Endothelial cell of umbilical vein (primary cell): Measurements from ENCODE around the gene ZNF22. TPM values are rescaled to one million over a fixed set of nuclear protein-coding genes. Genes with fewer than 3 reads are reported as not detected.
A peak's percentile ranks its signal among the peaks of the same experiment; 100 is the strongest.

Source experiments
- BruUV-seq: library from RNA; stranded (reverse); fragments of 400-500 nt; replicated peaks from 2 replicates; lab custom pipeline; 2021; lab: Mats Ljungman, UMichigan
- CTCF ChIA-PET: fragments of 300-600, 350-600 bp; sonication (Branson Sonifier 250); formaldehyde crosslinking; loops from one replicate; lab custom pipeline; 2021; ENCODE audit warnings: antibody characterized with exemption, inconsistent platforms; lab: Charles Lee
- POLR2A ChIA-PET: fragments of 300-600, 350-600 bp; sonication (Branson Sonifier 250); formaldehyde crosslinking; loops from one replicate; lab custom pipeline; 2021; ENCODE audit warnings: antibody characterized with exemption, inconsistent platforms; lab: Charles Lee
- DNase-seq: peaks from one replicate; pipeline ENCODE4 v3.0.0-alpha.2; 2011; ENCODE audit warnings: low read depth, low spot score
- FAIRE-seq: peaks from 2 replicates; lab custom pipeline; 2011; peaks lifted over from hg19 to GRCh38; lab: Jason Lieb, UNC
- H2AFZ ChIP-seq: 2 replicates; pipeline ENCODE4 v1.6.0; 2012; ENCODE audit warnings: low read depth, low read length, control low read depth, inconsistent platforms
- H3K27ac ChIP-seq: 2 replicates; pipeline ENCODE4 v1.5.1; 2011; ENCODE audit warnings: low read depth, mild to moderate bottlenecking, control low read depth, low read length, moderate library complexity; ENCODE audit not compliant: insufficient read depth
- H3K27me3 ChIP-seq, 2 experiments: 2 replicates each; pipeline versions ENCODE4 v1.6.0 to v1.6.1; 2011; ENCODE audit warnings: low read length in 2 of 2, mixed read lengths in 1 of 2; ENCODE audit not compliant: control insufficient read depth in 2 of 2, insufficient read depth in 2 of 2
- H3K36me3 ChIP-seq, 2 experiments: 2 replicates in 1 of 2; 3 replicates in 1 of 2; pipeline ENCODE4 v1.5.1; 2011; ENCODE audit warnings: low read length in 2 of 2, mild to moderate bottlenecking in 1 of 2, moderate library complexity in 1 of 2; ENCODE audit not compliant: control insufficient read depth in 2 of 2, insufficient read depth in 2 of 2; ENCODE audit errors: extremely low read depth in 1 of 2
- H3K4me1 ChIP-seq: 3 replicates; pipeline ENCODE4 v1.5.1; 2011; ENCODE audit warnings: mild to moderate bottlenecking, low read length; ENCODE audit not compliant: control insufficient read depth, insufficient read depth; ENCODE audit errors: extremely low read depth
- H3K4me2 ChIP-seq: 2 replicates; pipeline ENCODE4 v1.6.1; 2011; ENCODE audit warnings: low read length, control low read depth, mixed read lengths; ENCODE audit not compliant: insufficient read depth
- H3K4me3 ChIP-seq, 3 experiments: fragments of 200-600 bp in 1 of 3; sonication (generic), shearing (Covaris generic) in 1 of 3; replicated peaks in 1 of 3; 2 replicates each; pipeline ENCODE4 v1.5.1; 2011 to 2016; ENCODE audit warnings: control low read depth in 3 of 3, low read length in 3 of 3, mild to moderate bottlenecking in 2 of 3, inconsistent platforms in 1 of 3, low read depth in 1 of 3, moderate library complexity in 1 of 3; ENCODE audit not compliant: insufficient read depth in 1 of 3
- H3K79me2 ChIP-seq: 2 replicates; pipeline ENCODE4 v1.6.0; 2012; ENCODE audit warnings: low read length, inconsistent platforms; ENCODE audit not compliant: control insufficient read depth, insufficient read depth
- H3K9ac ChIP-seq: replicated peaks from 2 replicates; pipeline ENCODE3; 2011; ENCODE audit warnings: low read length, control low read depth; ENCODE audit not compliant: insufficient read depth; ENCODE audit errors: extremely low read depth
- H3K9me1 ChIP-seq: replicated peaks from 3 replicates; pipeline ENCODE4 v1.6.0; 2011; ENCODE audit warnings: mild to moderate bottlenecking, low read length; ENCODE audit not compliant: control insufficient read depth, insufficient read depth; ENCODE audit errors: extremely low read depth
- H3K9me3 ChIP-seq: replicated peaks from 2 replicates; pipeline ENCODE4 v1.5.1; 2012; ENCODE audit warnings: low read length, inconsistent platforms; ENCODE audit not compliant: control insufficient read depth, insufficient read depth
- H4K20me1 ChIP-seq: replicated peaks from 2 replicates; pipeline ENCODE3; 2011; ENCODE audit warnings: mild to moderate bottlenecking, low read length; ENCODE audit not compliant: control insufficient read depth, insufficient read depth; ENCODE audit errors: extremely low read depth
- CTCF ChIP-seq, 2 donors: IDR thresholded peaks; 1 replicate in 1 of 2; 2 replicates in 1 of 2; pipeline ENCODE4 v1.5.1; 2011; ENCODE audit warnings: low read length in 2 of 2, mild to moderate bottlenecking in 2 of 2, moderate library complexity in 2 of 2, control low read depth in 1 of 2, inconsistent platforms in 1 of 2, low read depth in 1 of 2; ENCODE audit not compliant: insufficient read depth in 1 of 2; ENCODE audit errors: extremely low read depth in 1 of 2
- EZH2 ChIP-seq: IDR thresholded peaks from 2 replicates; pipeline ENCODE4 v1.6.1; 2012; ENCODE audit warnings: borderline replicate concordance, low read depth, mild to moderate bottlenecking, moderate library complexity, low read length, inconsistent platforms; ENCODE audit not compliant: severe bottlenecking
- FOS ChIP-seq: IDR thresholded peaks from 2 replicates; pipeline ENCODE4 v1.6.1; 2011; ENCODE audit warnings: mild to moderate bottlenecking, low read length, moderate library complexity, borderline replicate concordance; ENCODE audit not compliant: insufficient read depth
- GATA2 ChIP-seq: IDR thresholded peaks from 2 replicates; pipeline ENCODE4 v1.7.0; 2011; ENCODE audit warnings: low read depth, mild to moderate bottlenecking, moderate library complexity, mixed read lengths, low read length; ENCODE audit not compliant: insufficient read length, insufficient read depth
- JUN ChIP-seq: IDR thresholded peaks from 2 replicates; pipeline ENCODE4 v1.6.1; 2011; ENCODE audit warnings: borderline replicate concordance, low read depth; ENCODE audit not compliant: insufficient read length, insufficient read depth
- MAX ChIP-seq: IDR thresholded peaks from 2 replicates; pipeline ENCODE4 v1.6.1; 2011; ENCODE audit not compliant: insufficient read depth, insufficient read length
- MYC ChIP-seq: IDR thresholded peaks from one replicate; pipeline ENCODE4 v1.6.1; 2011; ENCODE audit warnings: mild to moderate bottlenecking, low read depth, low read length
- POLR2A ChIP-seq: IDR thresholded peaks from 2 replicates; pipeline ENCODE4 v1.6.1; 2012; ENCODE audit warnings: low read depth, mild to moderate bottlenecking, control low read depth, low read length
- POLR2AphosphoS5 ChIP-seq: IDR thresholded peaks from 2 replicates; pipeline ENCODE4 v1.6.1; 2012; ENCODE audit warnings: low read depth, mild to moderate bottlenecking, control low read depth, low read length, moderate library complexity; ENCODE audit not compliant: insufficient read depth
- dilution Hi-C: fragments of 300-500 bp; cut with MboI; formaldehyde crosslinking; loops from one replicate; pipeline ENCODE4 v1.15.0; 2019; ENCODE audit warnings: low sequenced_read_pairs; ENCODE audit not compliant: extremely low pct_ligation_motif_present
- intact Hi-C: fragments of 100-400 bp; cut with micrococcal nuclease; formaldehyde crosslinking; loops from one replicate; pipeline ENCODE4 v1.10.0; 2022
- polyA plus RNA-seq, 4 experiments: library from polyadenylated mRNA; depleted of rRNA in 3 of 4; stranded (reverse) in 3 of 4; unstranded in 1 of 4; fragments of >200 nt; gene quantifications; 2 replicates each; pipeline versions ENCODE4 v1.2.1 to v1.2.3, GENCODE V29; 2011 to 2012; ENCODE audit warnings: missing spikeins in 1 of 4
- total RNA-seq: library from RNA; stranded (reverse); gene quantifications from 2 replicates; pipeline ENCODE4 v1.2.3, GENCODE V29; 2021

The ZNF22 gene
- total and polyA plus RNA-seq, 2 donors (not counting 3 experiments of a cell fraction or from before 2014, with no cell fraction given) = 21.0 to 48.7 TPM

GRCh38 chr10:44978570-44979280 is 22.0 kb upstream of the ZNF22 start, which contains the start of gene DEPP1:
Gene DEPP1, minus strand, starts transcription at chr10:44978809. Its CDS starts 779 bp downstream, at chr10:44978030.
- H3K27ac ChIP-seq = peak within 1 kb of the TSS; percentile 69
- peak within 1 kb of the TSS; percentile 70 for H3K9ac ChIP-seq
- intact Hi-C loops (loop anchor here (1.0 to 10.0 kb wide), 3 partner anchors 18 to 1304 kb away; no protein-coding TSS in a partner anchor), dilution Hi-C loops (no loop called here)
- H3K4me1 ChIP-seq = peaks cover 49% of the 10 kb centered on the region
- no TSS peak for BruUV-seq
- no peaks in the 10 kb centered on the region for H3K27me3 ChIP-seq
- peak within 1 kb of the TSS; percentile 55 for H3K4me2 ChIP-seq
- POLR2A ChIA-PET = interaction anchor here (0.6 to 2.2 kb wide), 12 partner anchors 8 to 693 kb away, joined by 3 to 48 read pairs (median 6); partner anchors contain the start of gene ZNF22
- H4K20me1 ChIP-seq = no peaks in the 10 kb centered on the region
- TF ChIP-seq CTCF (IDR thresholded peaks at IDR 0.05; ENCODE audit: extremely low read depth in 1 of 2, insufficient read depth in 1 of 2, low read depth in 1 of 2, low read length in 2 of 2) (peak in 1 of 2 donors; percentile 17), MYC (no peak), GATA2 (no peak), POLR2AphosphoS5 (peak; percentile 95), POLR2A (peak; percentile 98), FOS (no peak), JUN (no peak), EZH2 (no peak), MAX (peak; percentile 13)
- DNase-seq (peak; percentile 99), FAIRE-seq (peak; percentile 97)
- no peak within 1 kb of the TSS for H2AFZ ChIP-seq
- peak within 1 kb of the TSS in 2 of 3 experiments; percentile 58 to 82 for H3K4me3 ChIP-seq
- no peaks in the 10 kb centered on the region for H3K9me1 ChIP-seq
- H3K79me2 ChIP-seq = no peaks in the 10 kb centered on the region
- peaks cover 0 to 11% of the 10 kb centered on the region in 2 experiments for H3K36me3 ChIP-seq
- no peaks in the 10 kb centered on the region for H3K9me3 ChIP-seq
- CTCF ChIA-PET = interaction anchor here (0.7 to 1.7 kb wide), 5 partner anchors 12 to 46 kb away, joined by 3 to 11 read pairs (median 7); no protein-coding TSS in a partner anchor
